ENCODE measurements around the gene MBOAT2. TPM values are rescaled to one million over a fixed set of nuclear protein-coding genes. Genes with fewer than 3 reads are reported as not detected.

Gene MBOAT2
- total RNA-seq, 4 donors from 2014 or later: 20.5 to 42.8 (median 24.4) TPM

- 92 to 94% methylated on average over 6 of the region's 6 CpGs for WGBS, 2 donors
- Histone ChIP-seq H3K36me3 (peaks cover 16 to 33% of the 10 kb centered on the region in 2 donors), H3K27me3 (no peaks in the 10 kb centered on the region), H3K9me3 (no peaks in the 10 kb centered on the region), H3K4me3 (replicated peaks in 1 of 3) (no peak overlapping the region), H3K4me1 (no peaks in the 10 kb centered on the region), H3K27ac (no peak overlapping the region)
- intact Hi-C loops (cut with DNase I): no loop called here
- DNase-seq: no peak
- TF ChIP-seq CTCF (IDR thresholded peaks at IDR 0.05) (no peak), POLR2A (IDR thresholded peaks at IDR 0.05) (no peak)
These were observed 196.4 kb downstream of the MBOAT2 start for GRCh38 chr2:8806885-8807704.

- Histone ChIP-seq H3K36me3 (peaks cover 14 to 22% of the 10 kb centered on the region in 2 donors), H3K27me3 (no peaks in the 10 kb centered on the region), H3K4me3 (replicated peaks in 1 of 3) (no peak overlapping the region), H3K27ac (no peak overlapping the region), H3K9me3 (no peaks in the 10 kb centered on the region), H3K4me1 (no peaks in the 10 kb centered on the region)
- no peak for TF ChIP-seq CTCF (IDR thresholded peaks at IDR 0.05)
- WGBS, 2 donors: 87 to 92% methylated on average over 6 of the region's 6 CpGs
- DNase-seq: no peak
- intact Hi-C loops (cut with DNase I): no loop called here
These were observed 197.9 kb downstream of the MBOAT2 start for GRCh38 chr2:8805278-8806210.

- H3K27ac ChIP-seq: no peak overlapping the region
- H3K4me3 ChIP-seq (replicated peaks in 1 of 3): no peak overlapping the region
- DNase-seq: no peak
- no peaks in the 10 kb centered on the region for H3K27me3 ChIP-seq
- intact Hi-C loops (cut with DNase I): no loop called here
- peaks cover 14 to 18% of the 10 kb centered on the region in 2 donors for H3K36me3 ChIP-seq
- 85 to 88% methylated on average over 3 of the region's 3 CpGs for WGBS, 2 donors
- H3K9me3 ChIP-seq: no peaks in the 10 kb centered on the region
- TF ChIP-seq POLR2A (IDR thresholded peaks at IDR 0.05) (no peak), CTCF (IDR thresholded peaks at IDR 0.05) (no peak)
- H3K4me1 ChIP-seq: no peaks in the 10 kb centered on the region
These were observed 199.7 kb downstream of the MBOAT2 start for GRCh38 chr2:8803658-8804379.

GRCh38 chr2:8802741-8803140, 200.7 kb downstream of the MBOAT2 start:
- Histone ChIP-seq H3K36me3 (peaks cover 21 to 22% of the 10 kb centered on the region in 2 donors), H3K9me3 (no peaks in the 10 kb centered on the region), H3K4me1 (no peaks in the 10 kb centered on the region), H3K27me3 (no peaks in the 10 kb centered on the region), H3K27ac (no peak overlapping the region), H3K4me3 (replicated peaks in 1 of 3) (no peak overlapping the region)
- no peak for DNase-seq
- intact Hi-C loops (cut with DNase I): no loop called here
- WGBS, 2 donors: 91 to 92% methylated on average over 3 of the region's 3 CpGs
- TF ChIP-seq POLR2A (IDR thresholded peaks at IDR 0.05): no peak

Other genes starting within 250 kb of the MBOAT2 start
- 100 to 1,000 TPM in 1 of 4 donors, 10 to 100 TPM in 3; 74.0 to 140 (median 79.3) TPM for gene KIDINS220, start 166.1 kb downstream of the MBOAT2 start, total RNA-seq
- 10 to 100 TPM; 40.3 to 55.3 (median 47.3) TPM for gene ASAP2, start 203.1 kb upstream of the MBOAT2 start, total RNA-seq